Measurements from ENCODE around the gene ILKAP. TPM values are rescaled to one million over a fixed set of nuclear protein-coding genes. Genes with fewer than 3 reads are reported as not detected.

ILKAP gene
- polyA plus RNA-seq, 1 of the 3 experiments (the other 2 are of a cell fraction): 49.2 TPM

DNA sequence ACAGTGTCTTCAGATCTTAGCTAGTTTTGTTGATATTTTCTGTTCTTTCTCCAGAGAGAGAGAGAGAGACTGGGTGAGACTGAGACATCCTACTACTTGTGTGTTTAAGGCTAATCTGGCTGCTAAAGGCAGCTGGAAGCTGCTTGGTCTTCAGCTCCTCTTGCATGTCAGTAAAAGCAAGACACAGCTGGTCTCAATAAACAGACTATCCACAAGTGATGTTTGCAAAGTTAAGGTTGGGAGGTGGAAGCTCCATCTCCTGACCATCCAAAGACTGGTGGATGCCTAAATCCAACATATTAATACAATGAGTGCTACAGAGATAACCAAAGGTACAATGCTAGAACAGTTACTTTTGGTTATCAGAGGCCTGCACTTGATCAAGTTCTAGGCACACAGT lies 26.9 kb downstream of the ILKAP start:
- Histone ChIP-seq H3K27me3 (ENCODE audit: insufficient read depth) (no peaks in the 10 kb centered on the region), H3K4me2 (no peak overlapping the region), H3K9me2 (no peaks in the 10 kb centered on the region), H3K4me1 (ENCODE audit: control insufficient read depth in 1 of 2, insufficient read depth in 2 of 2, low read depth in 1 of 2, low read length in 1 of 2) (peaks cover 0 to 15% of the 10 kb centered on the region in 2 experiments; a peak in 1 of 4 replicates), H3K4me3 (ENCODE audit: low read depth in 2 of 2, low read length in 1 of 2) (no peak overlapping the region), H3K9ac (no peak overlapping the region), H3K36me3 (replicated peaks in 1 of 2; ENCODE audit: control insufficient read depth in 1 of 2, insufficient read depth in 2 of 2, low read length in 1 of 2) (peaks cover 55 to 84% of the 10 kb centered on the region in 2 experiments), H3K79me2 (ENCODE audit: insufficient read depth) (no peaks in the 10 kb centered on the region), H3K27ac (ENCODE audit: low read depth in 2 of 2, low read length in 1 of 2) (no peak overlapping the region), H2AFZ (ENCODE audit: low read depth) (no peak overlapping the region), H3K9me3 (no peaks in the 10 kb centered on the region), H3F3A (replicated peaks; ENCODE audit: insufficient read depth) (peaks cover 3% of the 10 kb centered on the region), H4K20me1 (ENCODE audit: insufficient read depth) (no peaks in the 10 kb centered on the region)
- TF ChIP-seq, protein P1, sequence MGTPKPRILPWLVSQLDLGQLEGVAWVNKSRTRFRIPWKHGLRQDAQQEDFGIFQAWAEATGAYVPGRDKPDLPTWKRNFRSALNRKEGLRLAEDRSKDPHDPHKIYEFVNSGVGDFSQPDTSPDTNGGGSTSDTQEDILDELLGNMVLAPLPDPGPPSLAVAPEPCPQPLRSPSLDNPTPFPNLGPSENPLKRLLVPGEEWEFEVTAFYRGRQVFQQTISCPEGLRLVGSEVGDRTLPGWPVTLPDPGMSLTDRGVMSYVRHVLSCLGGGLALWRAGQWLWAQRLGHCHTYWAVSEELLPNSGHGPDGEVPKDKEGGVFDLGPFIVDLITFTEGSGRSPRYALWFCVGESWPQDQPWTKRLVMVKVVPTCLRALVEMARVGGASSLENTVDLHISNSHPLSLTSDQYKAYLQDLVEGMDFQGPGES (IDR thresholded peaks at IDR 0.05; ENCODE audit: low read depth, low read length): no peak
- no peak for TF ChIP-seq RFX5 (IDR thresholded peaks at IDR 0.05; ENCODE audit: low read length)
- no peak for TF ChIP-seq ELF1 (IDR thresholded peaks at IDR 0.05)
- no peak for TF ChIP-seq MEF2A (IDR thresholded peaks at IDR 0.05; ENCODE audit: borderline replicate concordance, low read depth)
- TF ChIP-seq NRF1 (IDR thresholded peaks at IDR 0.05; ENCODE audit: low read depth, low read length): no peak
- ChIA-PET POLR2A (interaction anchor here (0.7 to 1.0 kb wide), 2 partner anchors 9 to 98 kb away, joined by 3 read pairs; no protein-coding TSS in a partner anchor), CTCF (interaction anchor here (0.8 to 2.3 kb wide), 3 partner anchors 9 to 87 kb away, joined by 3 to 8 read pairs (median 3); no protein-coding TSS in a partner anchor)
- DNase-seq: no peak

GRCh38 chr2:238174701-238175100 lies 28.8 kb downstream of the ILKAP start:
- CTCF ChIA-PET: interaction anchor here (1.1 to 1.7 kb wide), 3 partner anchors 9 to 66 kb away, joined by 3 to 4 read pairs (median 4); no protein-coding TSS in a partner anchor
- peaks cover 47 to 74% of the 10 kb centered on the region in 2 experiments for H3K36me3 ChIP-seq (replicated peaks in 1 of 2; ENCODE audit: control insufficient read depth in 1 of 2, insufficient read depth in 2 of 2, low read length in 1 of 2)
- POLR2A ChIA-PET: no interaction called here

More at GRCh38 chr2:238174701-238175100, 28.8 kb downstream of the ILKAP start:
- Histone ChIP-seq H3K9me2 (no peaks in the 10 kb centered on the region), H3K4me1 (ENCODE audit: control insufficient read depth in 1 of 2, insufficient read depth in 2 of 2, low read depth in 1 of 2, low read length in 1 of 2) (peaks cover 10 to 15% of the 10 kb centered on the region in 2 experiments; a peak in 3 of 4 replicates), H3F3A (replicated peaks; ENCODE audit: insufficient read depth) (peaks cover 19% of the 10 kb centered on the region), H2AFZ (ENCODE audit: low read depth) (no peak overlapping the region), H3K79me2 (ENCODE audit: insufficient read depth) (no peaks in the 10 kb centered on the region), H3K4me3 (ENCODE audit: low read depth in 2 of 2, low read length in 1 of 2) (no peak overlapping the region), H3K4me2 (no peak overlapping the region), H3K27me3 (ENCODE audit: insufficient read depth) (no peaks in the 10 kb centered on the region), H3K27ac (ENCODE audit: low read depth in 2 of 2, low read length in 1 of 2) (peak overlapping the region in 1 of 2 experiments; percentile 6; a peak in 1 of 4 replicates), H4K20me1 (ENCODE audit: insufficient read depth) (no peaks in the 10 kb centered on the region), H3K9ac (no peak overlapping the region), H3K9me3 (no peaks in the 10 kb centered on the region)
- peak; percentile 40 for DNase-seq
- 81% methylated on average over 3 of the region's 3 CpGs for WGBS (ENCODE audit: low lambda C conversion rate)
- TF ChIP-seq EP300 (IDR thresholded peaks at IDR 0.05; ENCODE audit: borderline replicate concordance in 1 of 2, low read depth in 1 of 2, low read length in 1 of 2): peak in 1 of 2 experiments; percentile 60; a peak in 1 of 4 replicates
- TF ChIP-seq TCF12 (IDR thresholded peaks at IDR 0.05): no peak
- peak; percentile 54; the same call in 1 of the 2 replicates for TF ChIP-seq GATA2 (CRISPR knock-in tag; IDR thresholded peaks at IDR 0.05)
- TF ChIP-seq REST (IDR thresholded peaks at IDR 0.05; ENCODE audit: low read depth, low read length): no peak
- no peak for TF ChIP-seq USF1 (IDR thresholded peaks at IDR 0.05; ENCODE audit: borderline replicate concordance, low read depth)
- TF ChIP-seq FOXJ3 (CRISPR knock-in tag; IDR thresholded peaks at IDR 0.05): no peak

All from SK-N-SH (cell line).